ENCODE data around the gene MATK.

MATK gene

DNA sequence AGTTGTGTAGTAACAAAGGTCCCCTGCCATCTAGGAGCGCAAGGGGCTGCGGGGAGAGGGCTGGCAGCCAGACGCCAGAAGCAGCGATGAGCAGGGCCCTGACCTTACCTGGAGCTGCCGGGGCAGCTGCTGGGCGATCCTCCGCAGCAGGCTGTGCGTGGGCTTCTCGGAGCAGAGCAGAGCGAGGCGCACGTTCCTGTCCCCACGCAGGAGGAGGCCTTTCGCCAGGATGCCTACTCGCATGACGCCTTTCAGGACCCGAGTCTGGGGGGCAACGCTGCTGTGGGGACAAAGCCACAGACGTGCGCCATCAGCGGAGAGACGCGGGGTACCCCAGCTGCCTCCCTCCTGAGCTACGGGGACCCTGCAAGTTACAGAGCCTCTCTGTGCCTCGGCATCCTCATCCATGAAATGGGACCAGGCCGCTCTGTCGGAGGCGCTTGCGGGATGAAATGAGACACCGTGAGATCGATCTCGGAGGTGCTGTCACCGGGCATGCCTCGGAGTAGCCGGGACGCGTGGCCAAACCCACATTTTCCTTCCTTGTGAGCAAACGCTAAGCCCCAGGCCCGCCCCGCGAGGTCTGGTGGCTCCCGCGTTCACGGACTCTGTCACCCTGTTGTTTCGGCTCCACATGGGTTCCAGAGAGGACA is 30.5 kb upstream of the MATK start:
- TF ChIP-seq, protein P1, sequence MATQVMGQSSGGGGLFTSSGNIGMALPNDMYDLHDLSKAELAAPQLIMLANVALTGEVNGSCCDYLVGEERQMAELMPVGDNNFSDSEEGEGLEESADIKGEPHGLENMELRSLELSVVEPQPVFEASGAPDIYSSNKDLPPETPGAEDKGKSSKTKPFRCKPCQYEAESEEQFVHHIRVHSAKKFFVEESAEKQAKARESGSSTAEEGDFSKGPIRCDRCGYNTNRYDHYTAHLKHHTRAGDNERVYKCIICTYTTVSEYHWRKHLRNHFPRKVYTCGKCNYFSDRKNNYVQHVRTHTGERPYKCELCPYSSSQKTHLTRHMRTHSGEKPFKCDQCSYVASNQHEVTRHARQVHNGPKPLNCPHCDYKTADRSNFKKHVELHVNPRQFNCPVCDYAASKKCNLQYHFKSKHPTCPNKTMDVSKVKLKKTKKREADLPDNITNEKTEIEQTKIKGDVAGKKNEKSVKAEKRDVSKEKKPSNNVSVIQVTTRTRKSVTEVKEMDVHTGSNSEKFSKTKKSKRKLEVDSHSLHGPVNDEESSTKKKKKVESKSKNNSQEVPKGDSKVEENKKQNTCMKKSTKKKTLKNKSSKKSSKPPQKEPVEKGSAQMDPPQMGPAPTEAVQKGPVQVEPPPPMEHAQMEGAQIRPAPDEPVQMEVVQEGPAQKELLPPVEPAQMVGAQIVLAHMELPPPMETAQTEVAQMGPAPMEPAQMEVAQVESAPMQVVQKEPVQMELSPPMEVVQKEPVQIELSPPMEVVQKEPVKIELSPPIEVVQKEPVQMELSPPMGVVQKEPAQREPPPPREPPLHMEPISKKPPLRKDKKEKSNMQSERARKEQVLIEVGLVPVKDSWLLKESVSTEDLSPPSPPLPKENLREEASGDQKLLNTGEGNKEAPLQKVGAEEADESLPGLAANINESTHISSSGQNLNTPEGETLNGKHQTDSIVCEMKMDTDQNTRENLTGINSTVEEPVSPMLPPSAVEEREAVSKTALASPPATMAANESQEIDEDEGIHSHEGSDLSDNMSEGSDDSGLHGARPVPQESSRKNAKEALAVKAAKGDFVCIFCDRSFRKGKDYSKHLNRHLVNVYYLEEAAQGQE (IDR thresholded peaks at IDR 0.05; ENCODE audit: insufficient read depth in 1 of 2, low read depth in 2 of 2, low read length in 2 of 2): no peak
- TF ChIP-seq TAF1 (IDR thresholded peaks at IDR 0.05; ENCODE audit: borderline replicate concordance, insufficient read depth, low read length) (no peak), SIN3A (IDR thresholded peaks at IDR 0.05; ENCODE audit: borderline replicate concordance, insufficient read depth, low read length) (no peak), POLR2AphosphoS5 (IDR thresholded peaks at IDR 0.05; ENCODE audit: low read depth, low read length) (no peak), FOXP2 (optimal IDR thresholded peaks at IDR 0.05; ENCODE audit: borderline replicate concordance, extremely low read depth, extremely low read length, insufficient read depth) (no peak)

DNA sequence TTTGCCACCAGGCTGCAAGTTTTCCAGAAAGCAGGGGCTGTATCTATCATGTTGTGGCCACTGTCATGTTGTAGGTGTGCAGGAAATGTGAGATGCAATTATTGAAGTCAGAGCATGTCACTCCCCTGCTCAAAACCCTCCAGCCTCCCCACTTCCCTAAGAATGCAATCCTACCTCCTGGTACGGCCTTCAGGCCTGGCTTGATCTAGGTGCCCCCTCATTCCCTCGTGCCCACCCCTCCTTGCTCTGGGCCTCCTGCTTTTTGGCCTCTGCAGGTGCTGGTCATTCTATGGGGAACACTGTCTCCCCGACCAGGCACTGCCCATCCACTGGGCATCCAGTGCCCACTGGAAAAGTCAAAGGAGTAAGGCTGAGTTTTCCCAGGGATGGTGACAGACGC is 28.5 kb upstream of the MATK start:
- TF ChIP-seq, protein P1 (IDR thresholded peaks at IDR 0.05; ENCODE audit: insufficient read depth in 1 of 2, low read depth in 2 of 2, low read length in 2 of 2): no peak
- TF ChIP-seq POLR2AphosphoS5 (IDR thresholded peaks at IDR 0.05; ENCODE audit: low read depth, low read length) (no peak), SIN3A (IDR thresholded peaks at IDR 0.05; ENCODE audit: borderline replicate concordance, insufficient read depth, low read length) (no peak), TAF1 (IDR thresholded peaks at IDR 0.05; ENCODE audit: borderline replicate concordance, insufficient read depth, low read length) (no peak)

DNA sequence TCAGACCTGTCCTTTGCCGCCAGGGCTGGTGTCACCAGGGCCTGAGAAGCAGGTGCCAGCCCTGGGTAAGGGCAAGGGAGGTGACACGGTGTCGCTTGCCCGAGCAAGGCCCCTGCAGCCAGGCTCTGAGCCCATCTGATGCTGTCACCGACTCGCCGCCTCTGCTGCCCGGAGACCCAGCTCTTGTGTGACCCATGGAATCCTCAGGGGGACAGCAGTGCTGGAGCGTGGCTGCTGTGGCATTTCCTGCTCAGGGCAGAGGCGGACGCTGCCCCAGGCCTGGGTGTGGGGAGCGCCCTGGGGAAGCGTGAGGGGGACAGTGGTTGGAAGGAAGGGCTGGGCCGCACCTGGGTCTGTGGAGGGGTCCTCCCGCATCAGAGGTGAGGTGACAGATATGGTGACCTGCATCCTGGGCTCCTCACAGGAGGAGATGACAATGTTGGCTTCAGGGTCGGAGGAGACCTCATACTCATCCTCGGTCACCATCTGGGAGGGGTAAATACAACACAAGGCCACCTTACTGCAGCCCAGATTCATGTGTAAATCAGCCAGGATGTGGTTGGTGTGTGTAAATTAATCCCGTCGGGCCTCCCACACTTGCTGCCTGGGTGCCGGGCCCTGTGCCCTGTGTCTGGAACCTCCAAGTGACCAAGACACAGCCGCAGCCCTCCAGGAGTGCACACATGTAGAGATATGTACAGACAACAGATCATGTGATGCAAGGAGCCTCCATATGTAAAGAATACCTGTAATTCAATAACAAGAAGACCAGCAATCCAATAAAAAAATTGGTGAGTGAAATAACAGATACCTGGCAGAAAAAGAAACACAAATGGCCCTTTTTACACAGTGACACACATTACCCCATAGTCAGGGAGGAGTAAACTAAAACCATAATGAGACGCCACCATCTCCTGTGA is 27.6 kb upstream of the MATK start:
- TF ChIP-seq, protein P1 (IDR thresholded peaks at IDR 0.05; ENCODE audit: insufficient read depth in 1 of 2, low read depth in 2 of 2, low read length in 2 of 2): no peak
- TF ChIP-seq SIN3A (IDR thresholded peaks at IDR 0.05; ENCODE audit: borderline replicate concordance, insufficient read depth, low read length): no peak
- no peak for TF ChIP-seq FOXP2 (optimal IDR thresholded peaks at IDR 0.05; ENCODE audit: borderline replicate concordance, extremely low read depth, extremely low read length, insufficient read depth)
- no peak for TF ChIP-seq POLR2AphosphoS5 (IDR thresholded peaks at IDR 0.05; ENCODE audit: low read depth, low read length)
- TF ChIP-seq TAF1 (IDR thresholded peaks at IDR 0.05; ENCODE audit: borderline replicate concordance, insufficient read depth, low read length): no peak

DNA sequence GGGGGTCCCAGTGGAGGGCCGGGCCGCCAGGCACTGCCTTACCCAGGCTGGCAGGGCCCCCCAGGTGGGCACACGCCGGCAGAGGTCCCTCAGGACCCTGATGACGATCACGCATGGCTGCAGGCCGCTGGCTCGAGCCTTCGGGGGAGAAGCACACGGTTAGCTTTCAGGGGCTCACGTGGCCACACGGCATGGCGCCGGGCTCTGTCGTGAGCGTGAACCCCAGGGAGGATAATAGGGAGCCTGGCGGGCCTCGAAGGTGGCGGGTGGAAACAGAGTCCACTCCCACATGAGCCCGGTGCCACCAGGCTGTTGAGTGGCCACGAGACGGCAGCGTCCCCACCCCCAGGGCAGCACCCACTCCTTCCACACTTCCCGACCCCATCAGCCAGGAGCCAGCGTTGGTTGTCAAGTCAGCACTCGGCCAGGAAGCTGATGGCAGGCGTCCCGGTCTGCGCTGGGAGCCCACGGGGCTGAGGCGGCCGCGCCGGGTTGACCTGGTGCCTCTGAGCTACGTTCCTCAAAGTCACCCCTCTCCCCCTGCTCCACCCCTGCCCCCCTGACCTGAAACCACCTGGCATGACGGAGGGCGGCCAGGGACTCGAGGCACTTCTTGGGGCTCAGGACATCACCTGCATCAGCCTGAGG is 24.7 kb upstream of the MATK start:
- TF ChIP-seq FOXP2 (optimal IDR thresholded peaks at IDR 0.05; ENCODE audit: borderline replicate concordance, extremely low read depth, extremely low read length, insufficient read depth) (no peak), POLR2AphosphoS5 (IDR thresholded peaks at IDR 0.05; ENCODE audit: low read depth, low read length) (no peak), SIN3A (IDR thresholded peaks at IDR 0.05; ENCODE audit: borderline replicate concordance, insufficient read depth, low read length) (no peak), TAF1 (IDR thresholded peaks at IDR 0.05; ENCODE audit: borderline replicate concordance, insufficient read depth, low read length) (no peak)
- TF ChIP-seq, protein P1 (IDR thresholded peaks at IDR 0.05; ENCODE audit: insufficient read depth in 1 of 2, low read depth in 2 of 2, low read length in 2 of 2): no peak

All from PFSK-1 (cell line).